Measurements from ENCODE around the gene SETD5. TPM values are rescaled to one million over a fixed set of nuclear protein-coding genes. Genes with fewer than 3 reads are reported as not detected.
A peak's percentile ranks its signal among the peaks of the same experiment; 100 is the strongest.

The SETD5 gene
- total RNA-seq, 1 donor from 2014 or later = 239 TPM

GRCh38 chr3:9386501-9387321, 10.7 kb upstream of the SETD5 start:
- Histone ChIP-seq H3K36me3 (peaks cover 66 to 86% of the 10 kb centered on the region in 2 donors), H3K9me3 (no peaks in the 10 kb centered on the region), H3K27ac (no peak overlapping the region), H3K4me3 (no peak overlapping the region), H3K4me1 (peaks cover 0 to 2% of the 10 kb centered on the region in 2 donors), H3K27me3 (no peaks in the 10 kb centered on the region)
- no peak for TF ChIP-seq CTCF (IDR thresholded peaks at IDR 0.05)
- DNase-seq (ENCODE audit: low spot score in 2 of 2) = no peak
- intact Hi-C loops (cut with DNase I) = no loop called here

DNA sequence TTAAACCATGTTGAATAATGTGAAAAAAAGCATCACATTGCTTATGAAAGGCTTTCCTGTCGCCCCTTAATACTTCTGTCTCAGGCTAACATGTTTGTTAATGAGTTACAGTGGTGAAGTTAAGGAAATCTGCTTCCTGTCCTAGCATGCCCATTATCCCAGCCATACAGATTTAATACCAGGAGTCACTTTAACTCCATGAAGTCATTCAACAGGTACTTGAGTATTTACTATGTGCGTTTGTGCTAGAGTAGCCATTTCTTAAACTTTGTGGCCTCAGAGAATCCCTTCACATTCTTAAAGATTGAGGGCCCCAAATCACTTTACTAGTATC, 10.1 kb upstream of the SETD5 start:
- Histone ChIP-seq H3K4me3 (no peak overlapping the region), H3K27me3 (no peaks in the 10 kb centered on the region), H3K4me1 (peaks cover 0 to 4% of the 10 kb centered on the region in 2 donors), H3K27ac (no peak overlapping the region), H3K9me3 (no peaks in the 10 kb centered on the region), H3K36me3 (peaks cover 69 to 87% of the 10 kb centered on the region in 2 donors)
- intact Hi-C loops (cut with DNase I) = no loop called here
- no peak for DNase-seq (ENCODE audit: low spot score in 2 of 2)
- no peak for TF ChIP-seq CTCF (IDR thresholded peaks at IDR 0.05)

DNA sequence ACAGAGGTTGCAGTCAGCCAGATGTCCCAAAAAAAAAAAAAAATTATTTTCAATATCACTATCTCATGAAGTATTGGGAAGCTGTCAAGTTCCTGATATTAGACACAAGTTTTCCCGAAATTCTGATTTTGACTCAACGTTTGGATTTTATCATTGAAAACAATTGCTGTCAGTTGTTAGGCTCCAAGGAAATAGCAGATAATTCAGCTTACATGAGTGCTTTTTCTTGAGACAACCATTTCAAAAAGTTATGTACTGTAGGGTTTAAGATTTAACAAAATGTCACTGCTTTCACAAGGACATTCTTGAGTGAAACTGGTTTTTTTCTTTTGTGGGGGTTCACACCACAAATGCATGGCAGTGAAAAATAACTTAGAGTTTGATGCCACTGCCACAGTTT, 9.3 kb upstream of the SETD5 start:
- Histone ChIP-seq H3K4me1 (peaks cover 8 to 11% of the 10 kb centered on the region in 2 donors), H3K36me3 (peaks cover 70 to 86% of the 10 kb centered on the region in 2 donors), H3K4me3 (no peak overlapping the region), H3K27ac (no peak overlapping the region), H3K27me3 (no peaks in the 10 kb centered on the region), H3K9me3 (no peaks in the 10 kb centered on the region)
- no peak for DNase-seq (ENCODE audit: low spot score in 2 of 2)
- intact Hi-C loops (cut with DNase I) = no loop called here
- TF ChIP-seq CTCF (IDR thresholded peaks at IDR 0.05) = no peak

GRCh38 chr3:9388562-9389272, 8.7 kb upstream of the SETD5 start:
- no peak for TF ChIP-seq CTCF (IDR thresholded peaks at IDR 0.05)
- H3K4me3 ChIP-seq = no peak overlapping the region
- H3K27me3 ChIP-seq = no peaks in the 10 kb centered on the region
- H3K4me1 ChIP-seq = peaks cover 8 to 14% of the 10 kb centered on the region in 2 donors
- H3K36me3 ChIP-seq = peaks cover 74 to 84% of the 10 kb centered on the region in 2 donors
- intact Hi-C loops (cut with DNase I) = no loop called here
- no peak overlapping the region for H3K27ac ChIP-seq
- DNase-seq (ENCODE audit: low spot score in 2 of 2) = no peak
- H3K9me3 ChIP-seq = no peaks in the 10 kb centered on the region

GRCh38 chr3:9390265-9390888, 7.0 kb upstream of the SETD5 start:
- intact Hi-C loops (cut with DNase I) = loop anchor here (10.0 kb wide), 1 partner anchor 524 kb away; the partner anchor contains the start of gene IL17RC
- no peak for DNase-seq (ENCODE audit: low spot score in 2 of 2)
- H3K4me3 ChIP-seq = no peak overlapping the region
- no peaks in the 10 kb centered on the region for H3K9me3 ChIP-seq
- H3K27ac ChIP-seq = peak overlapping the region in 1 of 2 donors; percentile 0
- peaks cover 8 to 30% of the 10 kb centered on the region in 2 donors for H3K4me1 ChIP-seq
- H3K27me3 ChIP-seq = no peaks in the 10 kb centered on the region
- peaks cover 65 to 70% of the 10 kb centered on the region in 2 donors for H3K36me3 ChIP-seq
- TF ChIP-seq CTCF (IDR thresholded peaks at IDR 0.05) = no peak

Measured in ascending aorta (tissue), 2 donors.